Non-pigmented ciliary epithelial cell (primary cell): Measurements from ENCODE around the gene SIK2.

Experiments used
- DNase-seq: peaks from one replicate; pipeline ENCODE4 v3.0.0-alpha.2; 2010; ENCODE audit warnings: low read depth

The SIK2 gene

DNA sequence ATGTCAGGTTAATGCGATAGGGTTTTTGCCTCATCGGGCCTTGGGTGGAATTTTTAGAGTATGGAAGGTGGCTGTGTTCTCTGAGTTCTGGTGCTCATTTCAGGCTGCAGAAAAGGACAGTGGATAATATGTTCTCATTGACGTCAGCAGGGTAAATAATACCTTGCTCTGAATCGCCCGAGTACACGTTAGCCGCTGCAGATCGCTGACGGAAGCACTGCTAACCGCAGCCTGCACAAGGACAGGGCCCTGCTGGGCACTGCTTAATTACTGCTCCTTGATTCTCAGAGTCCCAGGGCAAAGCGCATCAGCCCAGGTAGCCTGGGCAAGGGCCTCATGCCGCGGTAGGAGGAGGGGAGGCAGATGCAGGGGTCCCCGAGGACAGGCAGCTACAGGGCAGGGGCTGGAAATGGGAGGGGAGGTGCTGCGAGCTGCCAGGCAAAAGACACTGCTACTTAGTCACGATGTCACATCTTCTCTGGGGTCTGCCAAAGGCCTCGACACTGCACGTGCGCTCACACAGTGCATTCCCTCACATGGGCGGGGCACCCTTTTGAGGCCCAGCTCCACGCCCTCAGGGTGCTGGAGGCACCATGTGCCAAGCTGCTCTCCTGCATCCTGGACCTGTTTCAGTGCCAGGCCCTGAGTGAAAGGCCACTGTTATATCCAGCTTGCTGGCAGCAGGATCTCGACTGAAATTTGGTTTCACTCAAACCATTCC is 128.8 kb downstream of the SIK2 start:
- no peak for DNase-seq

DNA sequence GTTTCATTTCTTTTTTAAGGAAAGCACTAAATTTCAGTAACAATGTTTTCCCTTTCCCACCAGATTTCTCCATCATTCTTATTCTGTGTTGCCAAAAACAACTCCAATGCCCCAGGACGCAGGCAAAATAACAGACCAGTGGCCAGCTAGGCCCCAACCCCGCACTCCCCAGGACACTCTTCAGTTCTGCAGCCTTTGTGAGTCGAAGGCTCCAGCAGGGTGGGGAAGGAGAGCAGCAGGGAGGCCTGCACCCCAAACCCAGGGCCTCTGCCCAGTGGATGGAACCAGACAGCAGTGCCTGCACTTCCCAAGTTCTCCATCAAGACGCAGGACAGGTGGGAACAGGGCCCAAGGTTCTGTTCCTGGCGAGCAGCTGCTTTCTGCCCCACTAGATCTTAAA is 129.6 kb downstream of the SIK2 start:
- no peak for DNase-seq

DNA sequence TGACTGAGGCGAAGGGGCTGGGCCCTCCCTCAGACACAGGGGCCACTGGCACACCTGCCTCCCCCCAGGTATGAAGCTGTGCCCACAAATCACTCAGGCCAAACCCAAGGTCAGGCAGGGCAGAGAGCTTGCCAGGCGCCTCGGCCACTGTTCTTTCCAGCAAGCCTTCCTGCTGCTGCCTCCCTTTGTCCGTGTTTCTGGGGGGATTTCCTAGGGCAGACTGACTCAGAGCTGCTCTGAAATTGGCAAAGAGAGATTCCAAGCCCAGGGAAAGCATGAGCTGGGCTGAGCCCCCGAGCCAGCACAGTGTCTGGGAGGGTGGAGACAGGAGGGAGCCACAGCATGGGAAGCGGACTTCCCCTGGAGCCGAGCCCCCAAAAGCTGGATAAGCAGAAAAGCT is 130.8 kb downstream of the SIK2 start:
- no peak for DNase-seq

DNA sequence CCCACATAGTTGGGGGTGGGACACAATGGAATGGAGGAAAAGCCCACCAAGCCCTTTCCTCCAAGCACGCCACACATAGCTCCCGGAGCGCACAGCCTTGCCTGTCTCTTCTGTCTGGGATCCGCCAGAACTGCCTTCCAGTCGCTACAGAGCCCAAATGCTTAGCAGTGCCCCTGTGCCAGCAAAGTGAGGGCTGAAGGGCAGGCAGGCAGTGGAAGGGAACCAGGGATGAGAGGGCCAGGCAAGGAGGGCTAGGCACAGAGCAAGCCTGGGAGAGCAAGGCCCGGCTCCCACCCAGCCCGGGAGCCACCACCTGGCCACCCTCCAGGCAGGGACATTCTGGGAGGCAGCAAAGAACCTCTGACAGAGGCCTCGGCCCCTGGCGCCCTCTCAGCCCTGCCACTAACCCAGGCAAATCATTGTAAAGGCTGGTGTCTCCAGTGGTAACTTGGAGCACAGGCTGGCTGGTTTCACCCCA is 131.4 kb downstream of the SIK2 start:
- DNase-seq = no peak

DNA sequence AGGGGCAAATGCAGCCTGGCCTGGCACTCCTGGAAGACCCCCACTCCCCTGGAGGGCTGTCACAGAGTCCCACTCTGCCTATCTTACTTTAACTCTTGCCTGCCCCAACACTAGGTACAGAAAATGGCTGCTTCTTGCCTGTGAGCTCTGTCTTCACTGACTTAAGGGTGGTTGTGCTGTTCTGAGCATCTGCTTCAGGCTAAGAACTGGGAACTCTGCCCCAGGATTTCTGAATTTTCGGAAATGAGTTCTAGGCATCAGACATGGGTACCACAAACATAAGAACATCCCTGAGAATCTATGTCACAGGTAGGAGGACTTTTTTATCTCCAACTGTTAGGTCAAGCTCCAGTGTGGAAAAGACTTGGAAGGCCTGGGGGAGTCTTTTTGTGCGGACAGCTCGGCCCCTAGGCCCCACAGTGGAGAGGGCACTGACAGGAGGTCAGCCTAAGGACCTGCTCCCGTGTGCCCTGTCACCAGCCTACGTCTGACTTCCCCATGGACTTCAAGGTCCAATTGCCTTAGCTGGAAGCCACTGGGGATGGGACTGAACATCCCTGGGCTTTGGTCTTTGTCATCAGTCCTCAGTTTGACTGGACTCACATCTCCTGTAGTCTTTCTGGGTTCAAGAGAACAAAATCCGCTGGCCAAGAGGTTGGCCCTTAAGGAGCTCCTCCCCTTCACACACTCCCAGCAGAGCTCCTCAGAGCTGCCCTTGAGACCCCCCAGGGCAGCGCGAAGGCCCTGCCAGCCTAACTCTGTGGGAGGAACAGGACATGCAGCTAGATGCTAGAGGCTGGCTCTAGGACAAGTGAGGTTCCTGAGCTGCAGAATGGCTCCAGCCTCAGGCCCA is 132.1 kb downstream of the SIK2 start:
- no peak for DNase-seq

DNA sequence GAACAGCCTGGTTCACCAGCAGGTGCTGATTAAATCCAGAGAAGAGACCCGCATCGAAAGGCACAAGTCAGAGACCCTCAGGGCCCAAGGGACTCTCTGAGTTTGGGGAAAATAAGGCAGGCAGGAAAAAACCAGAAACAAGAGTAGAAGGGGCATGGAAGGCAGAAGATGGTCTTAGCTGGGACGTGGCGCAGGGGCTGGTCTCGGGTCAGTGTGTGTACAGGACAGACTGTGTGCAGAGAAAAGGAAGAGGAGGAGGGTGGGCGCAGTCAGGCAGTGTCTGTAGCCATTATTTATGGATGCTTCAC is 132.7 kb downstream of the SIK2 start:
- DNase-seq = no peak

DNA sequence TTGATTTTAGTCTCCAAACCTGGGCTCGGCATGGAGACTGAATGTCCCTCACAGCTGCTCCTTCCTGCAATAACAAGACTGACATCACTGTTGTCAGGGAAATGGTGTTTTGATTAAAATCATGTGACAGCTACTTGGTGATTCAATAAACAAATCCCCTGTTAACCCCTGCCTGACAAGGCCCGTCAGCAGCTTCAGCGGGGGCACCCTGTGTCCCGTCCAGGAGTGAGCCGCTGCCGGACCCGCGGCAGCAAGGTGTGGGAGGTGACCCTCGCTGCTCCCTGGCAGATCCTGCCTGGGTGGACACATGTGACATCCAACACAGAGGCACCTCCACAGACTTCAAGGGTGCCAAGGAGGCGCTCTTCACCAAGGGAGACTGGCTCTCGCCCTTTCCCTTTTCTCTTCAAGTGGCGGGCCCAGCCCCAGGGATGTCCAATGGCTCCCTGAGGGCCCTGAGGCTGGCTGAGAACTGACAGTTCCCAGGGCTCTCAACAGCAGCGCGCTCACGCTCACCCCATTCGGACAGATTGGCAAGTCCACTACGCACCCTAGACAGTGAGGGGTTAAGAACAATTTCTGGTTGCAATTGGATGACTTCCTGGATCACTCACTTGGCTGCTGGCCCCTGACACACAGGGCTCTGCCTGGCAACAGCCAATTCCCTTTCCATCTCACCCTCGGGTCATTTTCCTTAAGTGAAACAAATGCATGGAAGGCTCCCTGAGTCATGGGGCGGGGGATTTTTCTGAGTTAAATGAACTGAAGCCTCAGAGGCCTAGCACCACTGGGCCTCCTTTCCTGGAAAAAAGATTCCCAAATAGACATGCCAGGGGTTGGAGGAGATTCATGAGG is 133.2 kb downstream of the SIK2 start:
- DNase-seq = peak; percentile 93

DNA sequence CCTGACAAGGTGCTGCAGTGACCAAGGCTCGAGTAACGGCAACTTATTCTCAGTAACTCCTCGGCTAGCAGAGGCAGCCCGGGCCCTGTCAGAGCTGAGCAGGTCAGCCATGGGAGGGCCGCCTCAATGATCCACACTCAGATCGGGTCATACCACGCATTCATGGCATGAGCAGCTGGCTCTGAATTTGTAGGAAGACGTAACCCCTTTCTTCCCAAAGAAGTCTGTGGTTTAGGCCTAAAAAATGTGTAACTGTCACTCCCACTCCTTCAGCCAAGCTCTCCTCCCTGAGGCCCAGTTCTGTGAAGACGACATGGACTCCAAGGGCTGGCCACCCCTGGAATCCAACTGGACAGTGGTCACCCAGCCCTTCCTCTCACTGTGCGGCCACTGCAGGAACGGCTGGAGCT is 133.9 kb downstream of the SIK2 start:
- no peak for DNase-seq

DNA sequence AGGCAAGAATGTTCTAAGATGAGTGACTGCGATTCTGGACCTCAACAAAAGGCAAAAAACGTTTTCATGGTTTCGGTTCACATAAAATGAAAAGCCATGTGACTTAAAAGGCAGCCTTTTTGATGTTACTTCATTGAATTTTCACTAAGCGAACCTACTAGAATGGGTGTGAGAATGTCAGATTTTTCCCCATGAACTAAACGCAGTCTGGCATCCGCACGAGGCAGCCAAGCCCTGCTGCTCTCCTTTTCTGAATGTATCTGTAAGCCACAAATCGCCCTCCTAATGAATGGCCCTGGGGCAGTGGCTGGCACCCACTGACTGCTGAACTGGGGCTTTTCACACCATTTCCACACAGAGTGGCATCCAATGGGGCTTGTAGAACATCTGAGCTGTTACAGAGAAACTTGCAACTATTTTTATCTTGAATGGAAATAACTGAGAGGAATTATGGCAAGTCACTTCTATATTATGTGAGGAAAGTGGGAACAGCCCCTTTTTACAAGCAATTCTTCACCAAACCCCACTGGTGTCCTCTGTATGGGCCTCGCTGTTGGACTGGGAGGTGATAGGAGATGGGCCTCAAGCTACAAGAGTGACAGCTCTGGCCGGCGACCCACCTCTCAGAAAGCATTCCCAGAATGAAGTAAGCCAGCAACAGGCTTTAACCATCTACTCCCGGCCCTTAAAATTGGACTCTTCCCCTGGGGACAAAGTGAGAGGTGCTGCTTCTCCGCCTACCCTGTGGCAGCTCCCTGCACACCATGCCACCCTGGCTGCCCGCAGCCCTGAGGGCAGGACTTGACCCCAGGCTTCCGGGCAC is 134.6 kb downstream of the SIK2 start:
- no peak for DNase-seq

DNA sequence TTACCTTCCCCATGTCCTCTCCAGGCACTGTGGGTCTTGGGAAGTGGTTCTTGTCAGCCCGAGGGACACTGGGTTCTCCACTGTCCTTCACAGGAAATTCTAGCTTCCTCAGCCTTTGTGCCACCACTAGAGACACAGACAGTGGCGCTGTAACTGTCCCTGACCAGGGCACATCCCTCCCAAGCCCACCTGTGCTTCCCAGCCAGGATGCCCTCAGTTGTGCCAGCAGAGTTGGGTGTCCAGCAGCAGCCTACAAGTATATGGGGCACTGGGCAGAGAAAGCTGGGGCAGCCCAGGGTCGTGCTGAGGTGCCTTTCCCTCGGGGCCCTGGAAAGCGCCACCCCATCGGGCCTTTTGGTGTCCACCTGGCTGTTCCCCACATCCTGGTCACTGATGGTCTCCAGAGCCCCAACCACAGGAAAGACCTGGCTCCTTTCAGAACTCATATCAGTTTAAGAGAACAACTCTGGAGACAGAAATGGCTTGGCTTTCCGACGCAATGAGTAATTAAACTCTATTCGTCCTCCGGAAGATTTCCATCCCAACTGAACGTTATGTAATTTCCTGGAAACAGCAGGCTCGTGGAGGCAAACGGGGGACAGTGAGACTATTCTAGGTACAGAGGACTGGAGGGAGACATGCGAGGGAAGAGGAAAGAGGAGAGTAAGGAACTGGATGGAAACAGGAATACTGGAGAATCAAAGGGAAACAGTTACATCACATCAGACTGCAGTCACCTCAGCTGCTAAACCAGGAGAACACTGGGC is 135.4 kb downstream of the SIK2 start:
- DNase-seq = no peak

DNA sequence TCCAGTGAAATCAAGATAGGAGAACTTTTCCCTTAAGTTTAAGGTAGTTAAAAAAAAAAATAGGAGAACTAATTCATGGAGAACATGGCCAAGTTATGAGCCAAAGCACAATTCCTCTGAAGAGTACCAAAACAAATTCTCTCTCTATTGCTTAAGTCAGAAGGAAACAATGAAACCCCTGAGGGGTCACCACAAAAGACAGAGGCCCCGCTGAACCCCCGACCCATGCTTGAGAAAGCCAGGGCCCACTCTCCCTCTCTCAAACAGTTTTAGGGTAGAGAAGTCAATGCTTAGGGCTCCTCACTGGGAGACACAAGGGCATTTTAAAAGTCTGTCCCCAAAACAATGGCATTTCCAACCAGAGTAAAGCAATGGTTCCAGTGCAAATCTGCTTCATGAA is 137.1 kb downstream of the SIK2 start:
- DNase-seq = no peak

DNA sequence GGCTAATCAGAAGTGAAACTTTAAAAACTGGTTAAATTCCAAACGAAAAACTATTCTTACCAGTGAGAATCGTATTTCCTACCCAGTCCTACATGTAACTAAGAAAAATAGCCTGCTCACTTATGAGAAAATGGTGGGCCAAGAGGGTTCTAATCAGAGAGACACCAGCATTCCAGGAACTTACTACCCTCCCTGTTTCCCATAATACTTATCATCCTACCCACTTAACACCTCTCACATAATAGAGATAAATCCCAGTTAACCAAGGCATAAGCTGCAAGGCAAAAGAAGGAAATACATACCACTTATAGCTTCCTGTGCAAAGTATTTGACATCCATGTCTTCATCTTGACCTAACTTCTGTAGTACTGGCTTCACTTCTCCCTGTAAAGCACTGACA is 139.5 kb downstream of the SIK2 start:
- no peak for DNase-seq

DNA sequence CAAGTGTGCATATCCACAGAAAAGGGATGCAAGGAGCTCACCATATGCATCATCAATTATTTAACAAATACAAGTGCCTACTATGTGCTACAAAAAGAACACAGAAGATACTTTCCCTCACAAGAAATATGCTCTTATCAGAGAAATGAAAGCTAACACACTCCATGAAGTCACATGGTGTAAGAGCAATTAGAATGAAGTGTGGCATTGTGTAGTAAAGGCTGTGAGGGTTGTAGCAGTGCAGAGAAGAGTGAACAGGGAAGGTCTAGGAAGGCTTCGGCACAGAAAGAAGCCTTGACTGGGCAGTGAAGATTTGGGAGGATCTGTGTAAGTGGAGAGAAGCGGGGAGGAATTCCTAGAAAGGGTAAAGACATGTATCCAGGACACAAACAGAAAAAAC is 141.5 kb downstream of the SIK2 start:
- DNase-seq = no peak

DNA sequence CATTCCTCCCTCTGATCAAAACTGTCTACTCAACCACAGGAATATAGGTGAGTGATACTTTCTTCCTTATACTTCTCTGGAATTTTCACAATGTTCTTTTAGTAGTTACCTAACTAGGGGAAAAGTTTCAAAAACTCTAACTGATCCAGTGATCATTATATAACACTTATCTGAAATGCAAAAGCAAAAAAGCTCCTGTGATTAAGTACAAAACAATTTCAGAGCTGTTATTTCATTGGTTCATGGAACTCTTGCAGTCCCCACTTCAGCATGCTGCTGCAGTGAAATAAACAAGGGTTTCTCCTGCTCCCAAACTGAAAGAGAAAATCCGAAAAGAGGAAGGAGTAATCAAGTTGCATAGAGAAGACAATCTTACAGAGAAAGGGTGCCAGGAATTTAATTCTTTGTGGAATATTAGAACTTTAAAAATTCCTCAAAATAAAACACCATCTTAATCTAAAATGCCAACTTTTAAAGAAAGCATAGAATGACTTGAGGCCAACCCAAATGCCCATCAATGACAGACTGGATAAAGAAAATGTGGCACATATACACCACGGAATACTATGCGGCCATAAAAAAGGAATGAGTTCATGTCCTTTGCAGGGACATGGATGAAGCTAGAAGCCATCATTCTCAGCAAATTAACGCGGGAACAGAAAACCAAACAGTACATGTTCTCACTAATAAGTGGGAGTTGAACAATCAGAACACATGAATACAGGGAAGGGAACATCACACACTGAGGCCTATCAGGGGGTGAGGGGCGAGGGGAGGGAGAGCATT is 143.7 kb downstream of the SIK2 start:
- DNase-seq = no peak

DNA sequence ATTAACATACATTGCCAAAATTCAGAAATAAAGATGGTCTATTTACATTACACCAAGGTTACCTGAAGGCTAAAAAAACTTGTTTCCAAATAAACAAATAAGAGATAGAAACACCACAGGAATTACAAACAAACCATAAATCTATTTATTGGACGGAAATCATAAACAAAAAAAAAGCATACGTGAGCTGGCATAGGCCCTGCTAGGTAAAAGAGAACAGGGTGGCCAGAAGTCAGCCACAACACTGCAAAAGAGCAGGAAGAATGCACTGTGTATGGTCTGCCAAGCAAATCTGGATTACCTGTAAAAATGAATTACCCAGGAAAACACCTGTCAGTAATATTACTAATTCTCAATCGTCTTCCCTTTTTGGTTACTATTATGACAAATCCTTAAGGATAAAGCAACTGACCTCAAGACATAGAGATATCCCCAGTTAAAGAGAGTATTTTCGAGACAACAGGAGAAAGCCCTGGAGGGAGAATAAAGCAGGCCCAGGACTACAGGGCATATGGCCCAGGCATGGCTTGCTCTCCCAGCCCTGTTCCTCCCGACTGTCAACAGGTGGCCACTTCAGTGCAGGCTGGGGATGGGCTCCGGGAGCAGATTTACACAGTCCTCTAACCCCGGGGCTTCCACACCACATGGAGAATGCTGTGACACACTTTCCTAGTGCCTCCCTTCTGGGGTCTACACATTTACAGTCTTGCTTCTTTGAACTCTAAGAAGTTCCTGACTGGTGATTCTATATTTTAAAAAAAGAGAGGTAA is 146.0 kb downstream of the SIK2 start:
- no peak for DNase-seq

DNA sequence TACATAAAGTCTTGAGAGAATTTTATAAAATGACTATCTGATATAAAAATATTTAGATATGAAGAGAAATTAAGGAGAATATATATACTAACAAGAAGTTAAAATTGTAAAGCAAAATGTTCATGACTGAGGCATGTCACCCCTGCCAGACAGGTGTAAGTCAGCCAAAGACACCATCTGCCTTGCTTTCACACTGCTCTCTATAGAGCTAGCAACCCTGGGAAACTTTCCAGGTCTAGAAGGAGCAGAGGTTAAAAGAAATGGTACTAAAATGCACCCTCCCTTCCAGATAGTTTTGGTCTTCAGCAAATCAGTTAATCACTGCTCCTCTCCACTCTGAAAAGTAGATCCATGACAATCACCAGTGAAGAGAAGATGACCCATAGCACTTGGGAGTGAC is 147.4 kb downstream of the SIK2 start:
- no peak for DNase-seq

DNA sequence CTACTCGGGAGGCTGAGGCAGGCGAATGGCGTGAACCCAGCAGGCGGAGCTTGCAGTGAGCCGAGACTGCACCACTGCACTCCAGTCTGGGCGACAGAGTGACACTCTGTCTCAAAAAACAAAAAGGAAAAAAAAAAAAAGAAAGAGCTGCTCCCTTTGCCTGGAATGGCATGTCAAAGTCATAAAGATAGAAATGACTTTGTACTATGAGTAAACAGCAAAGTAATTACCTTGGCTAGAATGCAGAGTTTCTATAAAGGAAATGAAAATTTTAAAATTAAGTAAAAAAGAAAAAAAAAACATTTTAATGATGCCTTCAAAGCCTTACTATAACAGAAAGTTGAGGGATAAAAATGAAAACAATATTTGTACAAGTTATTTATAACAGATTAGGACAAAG is 153.8 kb downstream of the SIK2 start:
- no peak for DNase-seq

DNA sequence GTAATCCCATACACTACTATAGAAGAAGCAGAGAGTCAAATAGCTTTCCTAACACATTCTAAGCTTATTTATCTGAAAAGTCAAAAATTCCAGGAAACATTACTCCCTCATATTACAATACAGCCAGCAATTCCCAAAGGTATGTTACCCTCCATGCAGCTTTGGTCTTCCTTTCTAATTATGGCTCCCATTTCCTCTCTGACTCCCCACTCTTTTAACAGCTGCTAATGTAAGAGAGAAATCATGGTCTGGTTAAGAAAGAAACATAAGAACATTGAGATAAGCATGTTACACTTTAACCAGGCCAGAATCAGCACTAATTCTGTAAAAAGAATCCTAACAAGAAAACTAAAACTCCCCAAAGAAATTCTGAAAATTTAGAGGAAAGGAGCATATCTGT is 157.1 kb downstream of the SIK2 start:
- DNase-seq = no peak

DNA sequence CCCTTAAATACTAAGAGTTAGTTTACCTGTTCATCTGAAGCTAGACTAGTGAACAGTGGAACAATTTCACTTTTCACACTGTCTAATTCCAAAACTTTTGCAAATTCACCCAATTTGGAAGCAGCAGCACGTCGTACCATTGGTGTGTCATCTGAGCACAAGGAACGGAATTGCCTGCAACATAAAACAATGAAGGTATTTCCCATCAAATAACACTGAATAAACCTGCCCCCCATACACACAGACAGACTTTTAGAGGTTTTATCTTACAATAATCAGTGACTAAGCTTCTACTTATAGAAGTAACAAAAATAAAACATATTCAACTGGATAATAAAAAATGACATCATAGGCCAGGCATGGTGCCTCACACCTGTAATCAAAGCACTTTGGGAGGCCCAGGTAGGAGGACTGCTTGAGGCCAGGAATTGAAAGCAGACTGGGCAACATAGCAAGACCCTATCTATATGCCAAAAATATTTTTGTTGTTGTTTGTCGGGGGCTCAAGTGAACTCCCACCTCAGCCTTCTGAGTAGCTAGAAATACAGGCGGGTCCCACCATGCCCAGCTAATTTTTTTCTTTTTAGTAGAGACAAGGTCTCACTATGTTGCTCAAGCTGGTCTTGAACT is 157.6 kb downstream of the SIK2 start:
- no peak for DNase-seq
